Smooth muscle cell (in vitro differentiated cells): Measurements from ENCODE around the gene PCSK2. TPM values are rescaled to one million over a fixed set of nuclear protein-coding genes. Genes with fewer than 3 reads are reported as not detected.

Source experiments
- DNase-seq: peaks from one replicate; lab custom pipeline; 2025; ENCODE audit not compliant: unreplicated experiment; lab: John Stamatoyannopoulos, UW
- H2AFZ ChIP-seq: fragments of 200-600 bp; sonication (generic); 2 replicates; pipeline ENCODE4 v1.6.0; 2016; ENCODE audit warnings: antibody characterized with exemption, low read depth, mild to moderate bottlenecking
- H3F3A ChIP-seq: fragments of 200-600 bp; sonication (generic); 2 replicates; pipeline ENCODE4 v1.6.0; 2017; ENCODE audit warnings: antibody characterized with exemption, low read depth
- H3K27ac ChIP-seq: fragments of 200-600 bp; sonication (generic); 2 replicates; pipeline ENCODE4 v1.5.1; 2016; ENCODE audit warnings: low read depth, mild to moderate bottlenecking
- H3K27me3 ChIP-seq: fragments of 200-600 bp; sonication (generic); 2 replicates; pipeline ENCODE4 v1.6.1; 2016; ENCODE audit warnings: low read depth, mild to moderate bottlenecking
- H3K36me3 ChIP-seq: fragments of 200-600 bp; sonication (generic); 2 replicates; pipeline ENCODE4 v1.5.1; 2016; ENCODE audit warnings: low read depth
- H3K4me1 ChIP-seq: fragments of 200-600 bp; sonication (generic); 2 replicates; pipeline ENCODE4 v1.5.1; 2016; ENCODE audit warnings: low read depth
- H3K4me2 ChIP-seq: fragments of 200-600 bp; sonication (generic); 2 replicates; pipeline ENCODE4 v1.6.0; 2016; ENCODE audit warnings: mild to moderate bottlenecking
- H3K4me3 ChIP-seq: fragments of 200-600 bp; sonication (generic); 2 replicates; pipeline ENCODE4 v1.5.1; 2016; ENCODE audit warnings: mild to moderate bottlenecking
- H3K79me2 ChIP-seq: fragments of 200-600 bp; sonication (generic); 2 replicates; pipeline ENCODE4 v1.6.0; 2016; ENCODE audit warnings: low read depth, mild to moderate bottlenecking
- H3K9ac ChIP-seq: fragments of 200-600 bp; sonication (generic); 2 replicates; pipeline ENCODE4 v1.6.0; 2016; ENCODE audit warnings: low read depth
- H3K9me3 ChIP-seq: fragments of 200-600 bp; sonication (generic); replicated peaks from 2 replicates; pipeline ENCODE4 v1.5.1; 2016; ENCODE audit warnings: low read depth
- H4K20me1 ChIP-seq: fragments of 200-600 bp; sonication (generic); 2 replicates; pipeline ENCODE4 v1.6.0; 2016; ENCODE audit warnings: low read depth
- WGBS: methylation state at CpG from one replicate; pipeline ENCODE4 v1.1.7; 2016; ENCODE audit warnings: low lambda C conversion rate; 5-methylcytosine and 5-hydroxymethylcytosine counted together
- polyA plus RNA-seq: library from polyadenylated mRNA; unstranded; fragments of >200 nt; fragmentation: Nextera tagmentation; extraction: Ambion mirVana; gene quantifications from 2 replicates; pipeline ENCODE4 v1.2.1, GENCODE V29; 2016
- total RNA-seq: library from RNA; depleted of rRNA; stranded (reverse); fragments of >200 nt; gene quantifications from 2 replicates; pipeline ENCODE4 v1.2.3, GENCODE V29; 2014
- TF ChIP-seq, protein P1 (sequence below): fragments of 200-600 bp; sonication (generic); IDR thresholded peaks from 2 replicates; pipeline ENCODE4 v1.5.1; 2017; ENCODE audit warnings: borderline replicate concordance, mild to moderate bottlenecking, antibody characterized with exemption; ENCODE audit not compliant: insufficient read depth, poor library complexity, severe bottlenecking

Gene PCSK2
- total and polyA plus RNA-seq, 2 experiments from 2014 or later = not detected

DNA sequence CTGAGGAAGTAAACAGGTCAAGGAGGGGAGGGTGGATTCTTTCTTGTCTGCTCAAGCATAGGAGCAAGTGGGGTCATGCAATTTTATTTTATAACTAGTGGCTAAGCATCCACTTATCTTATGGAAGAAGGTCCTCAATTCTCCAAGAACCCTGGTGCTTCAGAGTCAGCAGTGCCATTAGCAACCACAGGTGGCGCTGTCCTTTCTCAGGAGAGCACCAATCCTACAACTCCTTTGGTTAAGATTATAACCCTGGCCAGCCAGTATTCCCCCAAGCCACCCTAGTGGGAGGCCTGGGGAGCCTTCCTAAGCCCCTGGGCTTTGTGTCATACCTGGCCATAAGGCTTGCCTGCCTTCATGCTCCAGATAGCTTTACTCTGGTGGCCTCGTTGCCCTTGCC lies 60.7 kb downstream of the PCSK2 start:
- TF ChIP-seq, protein P1, sequence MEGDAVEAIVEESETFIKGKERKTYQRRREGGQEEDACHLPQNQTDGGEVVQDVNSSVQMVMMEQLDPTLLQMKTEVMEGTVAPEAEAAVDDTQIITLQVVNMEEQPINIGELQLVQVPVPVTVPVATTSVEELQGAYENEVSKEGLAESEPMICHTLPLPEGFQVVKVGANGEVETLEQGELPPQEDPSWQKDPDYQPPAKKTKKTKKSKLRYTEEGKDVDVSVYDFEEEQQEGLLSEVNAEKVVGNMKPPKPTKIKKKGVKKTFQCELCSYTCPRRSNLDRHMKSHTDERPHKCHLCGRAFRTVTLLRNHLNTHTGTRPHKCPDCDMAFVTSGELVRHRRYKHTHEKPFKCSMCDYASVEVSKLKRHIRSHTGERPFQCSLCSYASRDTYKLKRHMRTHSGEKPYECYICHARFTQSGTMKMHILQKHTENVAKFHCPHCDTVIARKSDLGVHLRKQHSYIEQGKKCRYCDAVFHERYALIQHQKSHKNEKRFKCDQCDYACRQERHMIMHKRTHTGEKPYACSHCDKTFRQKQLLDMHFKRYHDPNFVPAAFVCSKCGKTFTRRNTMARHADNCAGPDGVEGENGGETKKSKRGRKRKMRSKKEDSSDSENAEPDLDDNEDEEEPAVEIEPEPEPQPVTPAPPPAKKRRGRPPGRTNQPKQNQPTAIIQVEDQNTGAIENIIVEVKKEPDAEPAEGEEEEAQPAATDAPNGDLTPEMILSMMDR = peak; percentile 22
- Histone ChIP-seq H3F3A (no peaks in the 10 kb centered on the region), H3K4me1 (peaks cover 4% of the 10 kb centered on the region), H4K20me1 (no peaks in the 10 kb centered on the region), H3K4me3 (no peak overlapping the region), H3K9me3 (no peaks in the 10 kb centered on the region), H2AFZ (no peak overlapping the region), H3K27me3 (no peaks in the 10 kb centered on the region), H3K27ac (no peak overlapping the region), H3K4me2 (no peak overlapping the region), H3K9ac (no peak overlapping the region), H3K36me3 (no peaks in the 10 kb centered on the region), H3K79me2 (no peaks in the 10 kb centered on the region)
- WGBS = 87% methylated on average over 2 of the region's 2 CpGs
- no peak for DNase-seq

- no peak overlapping the region for H3K4me2 ChIP-seq
- H3K9ac ChIP-seq = no peak overlapping the region
- H3F3A ChIP-seq = no peaks in the 10 kb centered on the region
- no peaks in the 10 kb centered on the region for H3K9me3 ChIP-seq
- no peak overlapping the region for H2AFZ ChIP-seq
- no peaks in the 10 kb centered on the region for H3K4me1 ChIP-seq
- no peaks in the 10 kb centered on the region for H4K20me1 ChIP-seq
- H3K36me3 ChIP-seq = no peaks in the 10 kb centered on the region
- no peak overlapping the region for H3K27ac ChIP-seq
- no peaks in the 10 kb centered on the region for H3K79me2 ChIP-seq
- no peak for DNase-seq
- no peaks in the 10 kb centered on the region for H3K27me3 ChIP-seq
- H3K4me3 ChIP-seq = no peak overlapping the region
- TF ChIP-seq, protein P1 = no peak
- 94% methylated on average over 3 of the region's 3 CpGs for WGBS
These were observed 61.2 kb downstream of the PCSK2 start for GRCh38 chr20:17287998-17288397.

GRCh38 chr20:17295151-17295726 lies 68.4 kb downstream of the PCSK2 start:
- DNase-seq = no peak
- Histone ChIP-seq H3K4me1 (no peaks in the 10 kb centered on the region), H2AFZ (no peak overlapping the region), H3K27ac (no peak overlapping the region), H3F3A (no peaks in the 10 kb centered on the region), H4K20me1 (no peaks in the 10 kb centered on the region), H3K9ac (no peak overlapping the region), H3K9me3 (no peaks in the 10 kb centered on the region), H3K36me3 (no peaks in the 10 kb centered on the region), H3K27me3 (no peaks in the 10 kb centered on the region), H3K79me2 (no peaks in the 10 kb centered on the region), H3K4me2 (no peak overlapping the region), H3K4me3 (no peak overlapping the region)
- TF ChIP-seq, protein P1 = no peak
- WGBS = 92% methylated on average over 3 of the region's 3 CpGs

DNA sequence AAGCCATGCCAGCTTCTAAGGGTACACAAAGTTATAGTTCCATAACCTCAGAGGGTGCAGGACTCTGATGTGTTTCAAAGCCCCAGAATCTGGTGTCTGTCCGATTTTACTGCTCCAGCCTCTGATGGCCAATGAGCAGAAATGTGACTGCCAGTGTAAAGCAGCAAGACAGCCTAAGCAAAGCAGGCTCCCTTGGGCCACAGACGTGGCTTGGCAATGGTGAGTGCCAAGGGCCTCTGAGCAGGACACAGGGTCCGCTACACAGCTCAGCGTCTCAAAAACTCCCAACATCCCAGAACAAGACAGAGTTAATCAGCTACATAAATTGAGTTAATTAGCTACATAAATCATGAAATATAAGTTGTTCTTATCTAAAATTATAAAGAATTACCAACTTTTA lies 69.2 kb downstream of the PCSK2 start:
- no peaks in the 10 kb centered on the region for H3K27me3 ChIP-seq
- no peaks in the 10 kb centered on the region for H3K79me2 ChIP-seq
- no peaks in the 10 kb centered on the region for H3F3A ChIP-seq
- TF ChIP-seq, protein P1 = no peak
- no peak overlapping the region for H3K4me2 ChIP-seq
- H3K36me3 ChIP-seq = no peaks in the 10 kb centered on the region
- no peak overlapping the region for H3K9ac ChIP-seq
- H3K9me3 ChIP-seq = no peaks in the 10 kb centered on the region
- no peak for DNase-seq
- no peak overlapping the region for H3K4me3 ChIP-seq
- H2AFZ ChIP-seq = no peak overlapping the region
- H3K27ac ChIP-seq = no peak overlapping the region
- H4K20me1 ChIP-seq = no peaks in the 10 kb centered on the region
- WGBS = 82% methylated on average over 4 of the region's 4 CpGs
- no peaks in the 10 kb centered on the region for H3K4me1 ChIP-seq
